Raji (cell line): ENCODE results near the gene TUBA4A.

Experiments
- POLR2A ChIP-seq: IDR thresholded peaks from 2 replicates; pipeline ENCODE4 v1.6.1; 2011; ENCODE audit warnings: low read depth, low read length, control low read depth; ENCODE audit not compliant: insufficient read depth

TUBA4A gene

DNA sequence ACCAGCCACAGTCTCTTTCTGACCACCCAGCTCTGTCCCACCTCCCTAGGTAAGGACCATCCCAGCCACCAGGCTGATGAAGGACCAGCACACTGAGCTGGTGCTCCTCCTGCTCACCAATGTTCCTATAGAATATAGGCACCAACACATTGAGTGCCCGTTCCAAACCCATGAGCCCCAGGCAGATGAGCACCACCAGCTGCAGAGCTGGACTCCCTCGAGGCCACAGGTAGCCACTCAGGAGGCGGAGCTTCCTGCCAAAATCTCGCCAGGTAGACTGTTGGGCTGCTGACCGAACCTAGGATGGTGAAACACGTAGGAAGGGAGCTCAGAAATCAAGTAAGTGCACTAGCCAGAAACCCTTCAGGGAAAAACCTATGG lies 37.2 kb downstream of the TUBA4A start:
- TF ChIP-seq POLR2A = no peak

DNA sequence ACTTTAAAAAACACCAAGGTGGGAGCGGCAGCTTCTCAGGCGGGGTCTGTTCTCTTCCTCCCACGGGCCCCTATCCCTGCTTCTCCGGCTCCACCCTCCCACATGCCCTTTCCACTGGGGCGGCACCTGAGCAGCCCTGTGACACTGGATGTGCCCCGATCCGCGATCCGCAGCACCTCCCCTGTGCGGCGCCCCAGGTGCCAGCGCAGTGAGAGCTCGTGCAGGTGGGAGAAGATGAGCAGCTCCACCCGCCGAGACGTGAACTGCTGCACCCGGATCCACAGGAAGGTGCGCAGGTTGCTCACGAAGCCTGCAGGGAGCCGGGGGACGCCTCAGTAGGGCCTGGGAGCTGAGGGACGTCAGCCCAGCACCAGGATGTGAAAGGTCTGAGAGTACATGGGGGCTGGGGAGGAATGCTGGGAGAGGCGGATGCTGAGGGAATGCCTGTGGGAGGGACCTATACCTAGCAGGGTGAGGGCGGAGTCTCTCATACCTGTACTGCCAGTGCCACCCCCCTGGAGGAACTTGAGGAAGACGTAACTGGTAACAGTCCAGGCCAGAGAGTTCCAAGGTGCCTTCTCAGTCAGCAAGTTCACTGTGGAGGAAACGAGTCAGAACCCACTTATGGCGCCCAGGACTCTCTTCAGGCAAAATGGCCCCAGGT lies 37.7 kb downstream of the TUBA4A start:
- no peak for TF ChIP-seq POLR2A

DNA sequence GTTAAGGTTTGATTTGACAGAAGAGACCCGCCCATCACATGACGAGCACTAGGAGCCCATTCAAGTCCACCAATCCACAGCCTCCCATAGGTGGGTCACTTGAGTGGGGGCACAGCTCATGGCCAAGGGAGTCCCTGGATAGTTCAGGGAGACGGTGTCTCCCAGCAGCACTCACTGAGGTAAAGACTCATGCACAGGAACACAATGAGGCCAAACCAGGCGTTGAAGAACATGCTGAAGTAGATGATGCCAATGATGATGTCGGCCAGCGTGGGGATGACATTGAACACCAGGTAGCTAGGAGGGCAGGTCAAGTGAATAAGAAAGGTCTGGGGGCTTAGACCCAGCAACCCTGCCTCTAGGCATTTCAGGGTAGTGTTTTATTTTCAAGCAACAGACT lies 38.9 kb downstream of the TUBA4A start:
- TF ChIP-seq POLR2A = no peak

DNA sequence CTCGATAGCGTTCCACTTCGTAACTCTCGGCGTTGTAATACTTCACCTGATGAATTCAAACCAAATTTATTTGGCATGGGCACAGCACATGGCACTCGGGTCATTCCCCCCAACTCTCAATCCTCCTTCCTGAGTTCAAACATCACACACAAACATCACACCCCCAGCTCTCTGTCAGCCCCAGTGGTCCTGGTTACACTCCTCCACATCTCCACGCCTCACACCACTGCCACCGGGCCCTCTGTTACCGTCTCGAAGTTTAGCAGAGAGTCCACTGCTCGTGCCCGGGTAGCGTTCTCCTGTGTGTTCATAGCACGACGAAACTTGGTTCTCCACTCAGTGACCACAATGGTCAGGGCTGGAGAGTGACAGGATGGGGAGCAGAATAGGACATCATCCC lies 39.6 kb downstream of the TUBA4A start:
- no peak for TF ChIP-seq POLR2A

DNA sequence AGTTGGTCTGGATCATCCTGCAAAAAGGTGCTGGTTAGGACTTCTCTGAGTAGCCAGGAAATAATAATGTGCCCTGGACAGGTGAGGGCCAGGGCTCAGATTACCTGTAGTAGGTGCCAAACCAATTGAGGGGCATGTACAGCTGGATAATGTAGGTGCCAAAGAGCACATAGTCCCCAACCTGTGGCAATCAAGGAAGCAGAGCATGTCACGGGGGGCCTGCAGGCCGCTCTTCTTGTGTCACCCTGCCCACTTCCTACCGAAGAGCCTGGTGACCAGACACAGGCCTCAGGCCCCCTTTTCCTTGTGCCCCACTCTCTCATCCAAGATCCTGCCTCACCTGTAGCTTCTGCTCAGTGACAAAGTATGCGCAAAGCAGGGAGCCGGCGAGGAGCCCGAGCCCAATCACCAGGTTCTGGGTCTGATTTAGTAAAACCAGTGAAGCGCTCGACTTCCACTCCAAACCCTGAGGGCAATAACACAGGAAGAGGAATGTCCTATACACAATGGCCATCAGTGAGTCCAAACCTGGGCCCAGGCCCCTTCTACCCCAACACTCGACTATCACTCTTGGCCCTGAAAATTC lies 40.1 kb downstream of the TUBA4A start:
- no peak for TF ChIP-seq POLR2A

DNA sequence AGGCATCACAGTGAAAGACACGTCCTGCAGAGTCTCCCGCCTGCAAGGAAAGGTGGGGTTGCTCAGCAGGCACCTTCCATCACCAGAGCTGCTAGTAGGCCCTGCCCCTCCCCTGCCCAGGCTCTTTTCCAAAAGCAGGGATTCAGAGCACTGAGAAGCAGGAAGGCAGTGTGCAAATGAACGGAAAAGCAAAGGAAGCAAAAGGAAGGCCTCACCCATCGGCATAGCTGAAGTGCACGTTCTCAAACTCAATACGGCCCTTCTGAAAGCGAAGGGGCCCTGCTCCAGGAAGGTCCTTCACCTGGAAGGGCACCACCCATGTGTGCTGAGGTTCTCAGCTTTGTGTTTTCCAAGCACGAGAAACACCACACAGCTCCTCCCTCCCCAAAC lies 40.7 kb downstream of the TUBA4A start:
- TF ChIP-seq POLR2A = no peak

DNA sequence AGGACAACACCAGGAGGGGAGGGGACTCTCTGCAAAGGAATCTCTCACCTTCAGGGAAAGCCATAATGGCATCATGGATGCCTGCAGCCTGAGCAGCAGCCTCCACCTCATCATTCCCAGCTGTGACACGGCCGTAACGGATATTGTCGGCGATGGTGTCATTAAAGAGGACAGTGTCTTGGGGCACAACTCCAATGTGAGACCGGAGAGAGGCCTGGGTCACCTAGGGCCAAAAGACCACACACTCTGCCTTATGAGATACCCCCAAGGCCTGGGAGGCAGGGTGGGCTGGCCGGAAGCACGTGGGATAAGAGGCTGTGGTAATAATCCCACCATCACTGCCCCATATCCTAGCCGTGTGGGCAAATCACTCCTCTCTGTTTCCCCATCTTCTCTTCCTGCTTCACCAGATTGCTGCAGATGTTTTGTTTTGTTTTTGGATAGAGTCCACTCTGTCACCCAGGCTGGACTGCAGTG lies 42.8 kb downstream of the TUBA4A start:
- no peak for TF ChIP-seq POLR2A

DNA sequence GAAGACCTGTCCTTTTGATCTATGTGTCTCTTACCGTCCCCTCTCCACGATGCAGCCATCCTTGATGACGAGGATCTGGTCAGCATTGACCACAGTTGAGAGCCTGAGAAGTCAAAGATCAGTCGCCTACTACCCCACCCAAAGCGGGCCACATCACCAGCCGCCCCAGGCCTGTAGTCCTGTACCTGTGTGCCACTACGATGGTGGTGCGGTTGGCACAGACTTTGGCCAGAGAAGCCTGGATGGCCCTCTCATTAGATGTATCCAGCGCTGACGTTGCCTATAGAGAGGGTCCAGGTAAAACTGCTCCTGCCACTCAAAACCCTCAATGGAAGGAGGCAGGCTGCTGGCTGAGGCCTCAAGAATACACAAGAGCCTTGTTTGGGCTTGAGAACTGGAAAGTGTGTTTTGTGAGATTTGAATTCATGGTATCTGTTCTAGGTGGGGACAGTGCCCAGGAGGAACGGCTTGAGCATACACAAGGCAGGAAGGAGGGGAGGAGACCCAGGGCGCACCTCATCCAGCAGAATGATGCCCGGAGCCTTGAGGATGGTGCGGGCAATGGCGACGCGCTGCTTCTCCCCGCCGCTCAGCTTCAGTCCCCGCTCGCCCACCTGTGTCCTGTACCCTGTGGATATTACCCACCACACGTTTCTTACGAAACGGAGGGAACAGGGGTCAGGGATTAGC lies 43.4 kb downstream of the TUBA4A start:
- TF ChIP-seq POLR2A = no peak

DNA sequence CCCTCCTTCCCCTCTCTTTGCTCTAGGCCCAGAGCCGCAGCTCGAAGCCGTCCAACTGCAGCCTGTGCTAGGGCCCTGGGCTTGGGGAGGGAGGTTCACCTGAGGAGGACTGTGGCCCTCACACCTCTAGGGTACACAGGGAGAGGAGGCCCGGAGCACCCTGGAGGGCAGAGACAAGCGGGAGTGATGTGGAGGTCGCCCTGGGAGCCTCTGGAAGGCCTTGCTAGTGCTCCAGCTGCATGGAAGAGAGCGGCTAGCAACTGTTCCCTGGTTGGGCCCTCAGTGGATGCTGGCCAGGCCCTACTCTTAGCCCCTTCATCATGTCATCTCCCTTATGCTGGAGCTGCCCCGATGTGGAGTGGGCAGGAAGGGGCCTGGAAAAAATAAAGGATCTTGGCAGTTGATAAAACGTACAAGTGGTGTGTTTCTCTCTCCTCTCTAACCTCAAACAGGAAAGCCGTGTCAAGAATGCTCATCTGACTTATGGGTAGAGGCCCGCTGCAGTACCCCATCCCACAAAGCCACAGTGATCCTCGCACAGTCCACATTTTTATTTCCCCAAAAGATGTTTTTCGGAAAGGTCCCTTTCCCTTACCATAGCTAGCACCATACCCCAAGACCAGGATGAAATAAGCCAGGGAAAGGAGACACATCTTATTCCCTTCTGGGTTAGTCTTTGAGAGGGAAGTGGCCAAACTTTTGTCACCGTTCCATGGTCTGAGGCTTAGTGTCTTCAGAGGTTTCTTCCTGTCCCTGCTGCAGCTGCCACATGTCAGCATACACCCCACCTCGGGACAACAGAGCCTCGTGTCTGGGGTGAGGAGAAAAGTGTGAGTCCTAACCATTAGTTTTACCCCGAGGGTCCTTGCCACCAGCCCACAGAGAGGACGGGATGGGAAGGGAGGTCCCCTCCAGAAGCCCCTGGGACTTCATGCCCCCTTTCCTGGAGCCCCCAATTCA lies 44.2 kb downstream of the TUBA4A start:
- TF ChIP-seq POLR2A = no peak

DNA sequence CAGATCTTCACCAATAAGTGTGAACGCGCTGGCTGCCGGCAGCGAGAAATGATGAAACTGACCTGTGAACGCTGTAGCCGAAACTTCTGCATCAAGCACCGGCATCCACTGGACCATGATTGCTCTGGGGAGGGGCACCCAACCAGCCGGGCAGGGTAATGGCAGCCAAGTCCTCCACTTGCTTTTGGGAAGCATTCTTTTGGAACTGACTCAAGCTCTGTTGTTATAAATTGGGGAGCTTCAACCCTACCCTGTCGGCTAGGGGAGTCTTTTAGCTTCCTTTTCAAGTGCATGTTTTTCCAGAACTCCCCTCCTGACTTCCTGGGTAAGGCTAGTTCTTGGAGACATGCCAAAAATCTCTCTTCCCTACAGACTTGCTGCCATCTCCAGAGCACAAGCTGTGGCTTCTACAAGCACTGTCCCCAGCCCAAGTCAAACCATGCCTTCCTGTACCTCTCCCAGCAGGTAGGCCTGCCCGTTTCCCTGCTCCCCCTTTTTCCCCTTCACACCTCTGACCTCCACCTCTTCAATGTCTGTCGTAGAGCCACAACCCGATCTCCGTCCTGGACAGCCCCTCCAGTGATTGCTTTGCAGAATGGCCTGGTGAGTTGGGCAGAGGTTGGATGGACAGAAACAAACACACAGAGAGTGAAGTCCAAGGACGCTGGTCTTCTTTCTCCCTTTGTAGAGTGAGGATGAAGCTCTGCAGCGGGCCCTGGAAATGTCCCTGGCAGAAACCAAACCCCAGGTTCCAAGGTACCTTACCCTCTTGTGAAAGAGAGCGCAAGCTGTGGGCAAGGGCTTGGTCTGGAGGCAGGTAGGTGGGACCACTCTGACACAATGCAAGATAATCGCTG lies 45.6 kb downstream of the TUBA4A start:
- no peak for TF ChIP-seq POLR2A

DNA sequence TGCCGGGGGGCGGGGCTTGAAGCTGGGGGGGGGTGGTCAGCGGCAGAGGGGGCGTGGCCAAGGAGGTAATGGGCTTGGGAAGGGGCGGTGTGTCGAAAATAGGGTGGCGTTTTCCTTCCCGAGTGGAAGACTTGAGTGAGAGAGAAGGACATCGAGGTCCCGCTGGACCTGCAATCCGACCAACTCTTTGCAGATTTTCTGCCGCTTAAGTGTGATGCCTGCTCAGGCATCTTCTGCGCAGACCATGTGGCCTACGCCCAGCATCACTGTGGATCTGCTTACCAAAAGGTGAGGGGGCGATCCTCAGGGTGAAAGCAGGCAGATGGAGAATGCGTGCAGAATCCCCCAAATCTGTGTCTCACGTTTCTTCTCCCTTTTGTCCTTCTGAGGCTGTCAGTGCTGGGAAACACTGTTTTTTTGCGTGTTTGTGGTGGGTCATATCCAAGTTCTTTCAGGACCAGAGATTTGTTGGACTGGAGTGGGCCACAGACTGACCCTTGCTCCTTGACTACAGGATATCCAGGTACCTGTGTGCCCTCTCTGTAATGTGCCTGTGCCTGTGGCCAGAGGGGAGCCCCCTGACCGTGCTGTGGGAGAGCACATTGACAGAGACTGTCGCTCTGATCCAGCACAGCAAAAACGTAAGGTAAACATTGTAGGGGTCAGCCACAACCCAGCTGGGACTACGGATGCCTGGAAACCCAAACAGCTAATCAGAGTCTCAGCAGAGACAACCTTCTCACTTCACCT lies 46.4 kb downstream of the TUBA4A start:
- no peak for TF ChIP-seq POLR2A

DNA sequence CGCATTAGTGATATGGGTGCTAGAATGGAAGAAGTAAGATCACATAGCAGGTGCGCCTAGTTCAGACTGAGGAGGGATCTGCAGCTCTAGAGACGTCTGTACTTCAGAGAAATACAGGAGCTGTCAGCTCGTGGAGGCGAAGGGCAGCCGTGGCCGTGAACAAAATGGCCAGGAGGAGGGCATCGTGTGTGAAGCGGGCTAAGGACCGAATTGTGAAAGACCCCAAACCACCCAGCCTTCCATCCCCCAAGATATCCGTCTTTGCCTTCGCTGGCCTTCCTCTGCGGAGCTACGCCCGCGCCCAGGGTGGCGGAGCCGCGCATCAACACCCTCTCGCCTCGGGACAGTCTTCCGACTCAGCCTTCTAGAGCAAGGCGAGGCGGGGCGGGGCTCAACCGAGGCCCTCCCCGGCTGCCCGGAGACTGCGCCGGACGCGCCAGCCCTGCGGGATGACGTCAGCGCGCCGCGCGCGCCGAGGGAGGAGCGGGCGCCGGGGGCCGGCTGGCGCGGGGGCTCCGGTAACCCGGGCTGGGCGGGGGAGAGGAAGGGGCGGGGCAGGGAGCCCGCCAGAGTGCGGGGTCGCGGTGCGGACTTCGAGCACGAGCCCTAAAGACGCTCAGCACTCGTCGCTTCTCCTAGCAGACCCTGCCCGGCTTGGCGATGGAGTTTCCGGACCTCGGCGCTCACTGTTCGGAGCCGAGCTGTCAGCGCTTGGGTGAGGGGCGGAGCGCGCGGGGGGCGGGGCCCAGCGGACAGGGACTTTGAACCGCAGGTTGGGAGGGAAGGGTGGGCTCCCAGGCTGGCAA lies 47.2 kb downstream of the TUBA4A start, which contains the start of gene ZFAND2B:
Gene ZFAND2B, plus strand, starts transcription at position 455 of the 806 bp plus-strand sequence. Its CDS starts 206 bp downstream, at position 661.
- peak; percentile 99 for TF ChIP-seq POLR2A

DNA sequence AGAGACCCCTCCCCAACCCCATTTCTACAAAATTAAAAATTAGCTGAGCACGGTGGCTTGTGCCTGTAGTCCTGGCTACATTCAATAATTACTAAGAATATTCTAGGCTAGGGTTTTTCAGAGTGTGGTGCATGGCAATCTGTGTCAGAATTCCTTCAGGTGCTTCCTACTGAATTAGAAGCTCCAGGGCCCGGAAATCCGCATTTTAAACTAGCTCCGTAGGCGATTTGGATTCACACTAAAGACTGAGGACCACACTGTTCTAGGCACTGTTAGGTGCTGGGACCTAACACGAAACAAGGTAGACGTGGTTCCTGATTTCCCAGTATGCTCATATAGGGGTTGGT lies 47.8 kb downstream of the TUBA4A start:
- TF ChIP-seq POLR2A = no peak
